HAP-1 (cell line): Measurements from ENCODE around the gene METTL9.
"Not testable (repeated sequence)": the region's sequence is repeated elsewhere in the genome, so short reads cannot be mapped to it uniquely, and the experiment has no call there.

Source experiments
- DNase-seq, 2 experiments: peaks; one replicate each; pipeline ENCODE4 v3.0.0-alpha.2; 2016 to 2020; ENCODE audit warnings: low spot score in 2 of 2
- H3K27me3 ChIP-seq: fragments of 250-450 bp; sonication (Bioruptor Pico); 2 replicates; pipeline ENCODE4 v1.5.1; 2020; ENCODE audit warnings: low read depth, mild to moderate bottlenecking, moderate library complexity
- H3K36me3 ChIP-seq: fragments of 250-450 bp; sonication (Bioruptor Pico); replicated peaks from 2 replicates; pipeline ENCODE4 v1.5.1; 2020; ENCODE audit warnings: mild to moderate bottlenecking
- H3K4me1 ChIP-seq: fragments of 250-450 bp; sonication (Bioruptor Pico); 2 replicates; pipeline ENCODE4 v1.5.1; 2020; ENCODE audit warnings: mild to moderate bottlenecking
- H3K4me3 ChIP-seq: fragments of 250-450 bp; sonication (Bioruptor Pico); 2 replicates; pipeline ENCODE4 v1.5.1; 2020; ENCODE audit warnings: mild to moderate bottlenecking, moderate library complexity
- H3K9me3 ChIP-seq: fragments of 250-450 bp; sonication (Bioruptor Pico); 2 replicates; pipeline ENCODE4 v1.5.1; 2020; ENCODE audit warnings: mild to moderate bottlenecking, moderate library complexity
- in situ Hi-C: fragments of 300-500 bp; cut with MboI; formaldehyde crosslinking; loops from 3 replicates; pipeline ENCODE4 v1.14.3; 2020; ENCODE audit warnings: low sequenced_read_pairs, inconsistent platforms, mixed read lengths

The METTL9 gene

DNA sequence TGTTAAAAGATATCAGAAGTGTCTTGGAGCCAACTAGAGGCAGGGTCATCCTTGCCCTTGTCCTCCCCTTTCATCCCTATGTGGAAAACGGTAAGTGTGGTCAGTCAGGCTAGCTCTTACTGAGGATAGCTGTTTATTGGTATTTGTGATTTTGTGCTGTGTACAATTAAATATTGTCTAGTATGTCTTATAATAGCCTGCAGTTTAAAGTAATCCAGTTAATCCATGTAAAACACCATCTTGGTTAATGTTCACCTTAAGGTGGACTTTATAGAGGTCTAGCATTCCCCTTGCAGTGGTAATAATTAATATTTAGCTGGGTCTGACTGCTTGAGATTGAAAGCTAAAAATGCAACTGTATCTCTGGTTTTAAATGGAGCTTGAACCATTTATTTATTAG, 25.6 kb downstream of the METTL9 start:
- Histone ChIP-seq H3K4me1 (peaks cover 9% of the 10 kb centered on the region; the same call in 1 of the 2 replicates), H3K27me3 (no peaks in the 10 kb centered on the region), H3K36me3 (peaks cover 26% of the 10 kb centered on the region), H3K4me3 (no peak overlapping the region), H3K9me3 (no peaks in the 10 kb centered on the region)
- DNase-seq: no peak
- in situ Hi-C loops: no loop called here

DNA sequence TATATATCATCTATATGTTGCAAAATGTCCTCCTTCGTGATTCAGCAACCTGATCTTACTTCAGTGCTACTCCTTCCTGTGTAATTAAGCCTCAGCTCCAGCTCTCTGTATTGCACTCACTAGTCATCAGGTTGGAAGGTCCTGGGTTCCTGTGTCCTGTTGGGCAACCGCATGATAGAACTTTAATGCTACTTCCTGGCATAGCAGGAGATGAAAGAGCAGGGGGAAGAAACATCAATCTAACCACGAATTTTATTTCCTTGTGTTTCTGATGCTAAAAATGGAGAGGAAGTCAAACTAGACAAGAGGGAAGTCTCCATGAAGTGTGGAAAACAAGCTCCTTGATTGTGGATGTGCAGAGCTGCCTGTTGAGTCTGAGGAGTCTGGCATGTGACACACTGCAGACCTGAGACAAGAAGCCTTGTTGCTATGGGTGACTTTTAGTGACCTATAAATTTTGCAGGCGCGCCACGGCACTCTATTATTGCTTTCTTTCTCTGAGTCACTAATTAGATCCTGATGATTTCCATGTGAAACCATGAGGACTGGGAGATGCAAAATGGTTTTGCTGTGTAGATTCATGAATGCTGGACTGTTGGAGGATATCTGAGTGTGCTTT, 27.4 kb downstream of the METTL9 start:
- Histone ChIP-seq H3K4me3 (no peak overlapping the region), H3K27me3 (no peaks in the 10 kb centered on the region), H3K36me3 (peaks cover 26% of the 10 kb centered on the region), H3K9me3 (no peaks in the 10 kb centered on the region), H3K4me1 (peaks cover 9% of the 10 kb centered on the region; the same call in 1 of the 2 replicates)
- in situ Hi-C loops: no loop called here
- no peak for DNase-seq

DNA sequence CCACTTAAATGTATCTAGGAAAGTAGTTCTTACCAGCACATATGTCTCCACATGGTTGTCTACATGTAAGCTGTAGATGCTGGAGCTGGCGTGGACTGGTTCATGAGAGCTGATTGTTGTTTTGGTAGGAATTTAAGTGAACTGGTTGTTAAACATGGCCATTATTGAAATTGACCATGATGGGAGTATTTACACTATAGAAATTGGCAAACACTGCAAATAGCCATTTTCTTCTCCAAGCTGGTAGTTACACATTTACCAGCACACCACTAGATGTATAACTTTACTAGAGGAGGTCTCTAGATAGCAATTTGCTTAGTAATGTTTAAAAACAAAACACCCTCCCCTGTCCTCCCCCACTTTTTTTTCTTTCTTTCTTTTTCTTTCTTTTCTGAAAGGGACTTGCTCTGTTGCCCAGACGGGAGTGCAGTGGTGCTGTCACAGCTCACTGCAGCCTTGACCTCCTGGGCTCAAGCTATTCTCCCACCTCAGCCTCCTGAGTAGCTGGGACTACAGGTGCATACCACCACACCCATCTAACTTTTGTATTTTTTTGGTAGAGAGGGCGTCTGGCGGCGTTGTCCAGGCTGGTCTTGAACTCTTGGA, 28.8 kb downstream of the METTL9 start:
- Histone ChIP-seq H3K4me1 (0 out of 2 replicates have a peak, but pooled peaks cover 2% of the 10 kb centered on the region), H3K36me3 (peaks cover 23% of the 10 kb centered on the region), H3K27me3 (no peaks in the 10 kb centered on the region), H3K9me3 (no peaks in the 10 kb centered on the region), H3K4me3 (no peak overlapping the region)
- in situ Hi-C loops: no loop called here
- no peak for DNase-seq

DNA sequence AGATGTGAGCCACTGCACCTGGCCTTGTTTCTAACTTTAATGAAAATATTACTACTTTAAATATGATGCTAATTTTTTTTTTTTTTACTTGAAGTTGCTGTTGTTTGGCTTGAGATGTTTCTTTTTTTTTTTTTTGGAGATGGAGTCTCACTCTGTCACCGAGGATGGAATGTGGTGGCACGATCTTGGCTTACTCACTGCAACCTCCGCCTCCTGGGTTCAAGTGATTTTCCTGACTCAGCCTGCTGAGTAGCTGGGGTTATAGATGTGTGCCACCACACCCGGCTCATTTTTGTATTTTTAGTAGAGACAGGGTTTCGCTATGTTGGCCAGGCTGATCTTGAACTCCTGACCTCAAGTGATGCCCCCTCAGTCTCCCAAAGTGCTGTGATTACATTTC, 29.4 kb downstream of the METTL9 start:
- no peak for DNase-seq
- Histone ChIP-seq H3K4me3 (no peak overlapping the region), H3K27me3 (no peaks in the 10 kb centered on the region), H3K9me3 (no peaks in the 10 kb centered on the region), H3K36me3 (peaks cover 20% of the 10 kb centered on the region), H3K4me1 (no peaks in the 10 kb centered on the region)
- in situ Hi-C loops: no loop called here

DNA sequence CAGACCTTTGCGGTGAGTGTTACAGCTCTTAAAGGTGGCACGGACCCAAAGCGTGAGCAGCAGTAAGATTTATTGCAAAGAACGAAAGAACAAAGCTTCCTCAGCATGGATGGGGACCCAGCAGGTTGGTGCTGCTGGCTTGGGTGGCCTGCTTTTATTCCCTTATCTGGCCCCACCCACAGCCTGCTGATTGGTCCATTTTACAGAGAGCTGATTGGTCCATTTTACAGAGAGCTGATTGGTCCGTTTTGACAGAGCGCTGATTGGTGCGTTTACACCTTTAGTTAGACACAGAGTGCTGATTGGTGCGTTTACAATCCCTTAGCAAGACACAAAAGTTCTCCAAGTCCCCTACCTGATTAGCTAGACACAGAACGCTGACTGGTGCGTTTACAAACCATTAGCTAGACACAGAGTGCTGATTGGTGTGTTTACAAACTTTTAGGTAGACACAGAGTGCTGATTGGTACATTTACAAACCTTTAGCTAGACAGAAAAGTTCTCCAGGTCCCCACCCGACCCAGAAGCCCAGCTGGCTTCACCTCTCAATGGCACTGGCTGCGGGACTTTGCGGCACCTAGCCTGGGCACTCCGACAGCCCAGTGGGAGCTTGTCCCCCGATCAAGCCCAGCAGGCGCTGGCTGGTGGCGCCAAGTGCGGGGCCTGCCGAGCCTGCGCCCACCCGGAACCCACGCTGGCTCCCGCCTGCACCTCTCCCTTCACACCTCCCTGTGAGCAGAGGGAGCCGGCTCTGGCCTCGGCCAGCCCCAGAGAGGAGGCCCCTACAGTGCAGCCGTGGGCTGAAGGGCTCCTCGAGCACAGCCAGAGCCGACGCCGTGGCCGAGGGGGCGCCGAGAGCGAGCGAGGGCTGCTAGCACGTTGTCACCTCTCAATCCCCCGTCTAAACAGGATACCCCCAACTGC, 30.5 kb downstream of the METTL9 start:
- peaks cover 18% of the 10 kb centered on the region for H3K36me3 ChIP-seq
- DNase-seq, H3K4me1 ChIP-seq, H3K27me3 ChIP-seq, in situ Hi-C loops, H3K4me3 ChIP-seq, H3K9me3 ChIP-seq: not testable (repeated sequence)

DNA sequence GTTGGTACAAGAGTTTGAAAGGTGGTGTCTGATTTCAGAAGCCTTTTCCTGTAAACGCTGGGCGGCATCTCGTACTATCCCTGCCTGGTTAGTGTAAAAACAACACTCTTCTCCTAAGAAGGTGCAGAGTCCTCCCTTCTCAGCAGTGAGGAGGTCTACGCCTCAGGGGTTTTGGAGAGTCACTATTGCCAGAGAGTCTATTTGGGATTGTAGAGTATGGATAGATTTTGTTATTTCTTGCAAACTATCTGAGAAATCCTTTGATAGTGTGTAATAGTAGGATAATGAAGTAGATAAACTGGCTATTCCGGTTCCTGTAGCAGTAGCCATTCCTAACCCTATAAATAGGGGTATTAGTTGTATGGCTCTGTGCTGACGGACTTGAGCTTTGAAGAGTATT, 31.5 kb downstream of the METTL9 start:
- DNase-seq, H3K4me1 ChIP-seq, H3K27me3 ChIP-seq, H3K9me3 ChIP-seq, in situ Hi-C loops, H3K4me3 ChIP-seq: not testable (repeated sequence)
- peaks cover 11% of the 10 kb centered on the region for H3K36me3 ChIP-seq

DNA sequence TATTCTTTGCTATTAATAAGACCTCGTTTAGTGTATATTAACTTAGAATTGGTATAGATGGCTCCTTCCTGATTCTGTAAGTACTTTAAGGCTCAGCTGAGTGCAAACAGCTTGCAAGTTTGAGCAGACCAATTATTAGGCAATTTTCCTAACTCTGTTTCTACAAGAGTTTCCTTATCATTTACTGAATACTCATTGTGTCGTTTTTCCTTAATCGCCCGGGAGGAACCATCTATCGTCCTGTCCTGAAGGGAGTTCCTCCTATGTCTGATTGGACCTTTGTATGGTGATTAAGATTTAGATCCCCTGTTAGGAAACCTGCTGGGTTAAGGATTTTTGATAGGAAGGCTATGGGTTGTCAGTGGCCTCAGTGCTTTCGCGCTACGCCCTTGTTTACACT, 32.0 kb downstream of the METTL9 start:
- H3K9me3 ChIP-seq, H3K4me3 ChIP-seq, H3K4me1 ChIP-seq, H3K27me3 ChIP-seq, DNase-seq, in situ Hi-C loops: not testable (repeated sequence)
- peaks cover 11% of the 10 kb centered on the region for H3K36me3 ChIP-seq

DNA sequence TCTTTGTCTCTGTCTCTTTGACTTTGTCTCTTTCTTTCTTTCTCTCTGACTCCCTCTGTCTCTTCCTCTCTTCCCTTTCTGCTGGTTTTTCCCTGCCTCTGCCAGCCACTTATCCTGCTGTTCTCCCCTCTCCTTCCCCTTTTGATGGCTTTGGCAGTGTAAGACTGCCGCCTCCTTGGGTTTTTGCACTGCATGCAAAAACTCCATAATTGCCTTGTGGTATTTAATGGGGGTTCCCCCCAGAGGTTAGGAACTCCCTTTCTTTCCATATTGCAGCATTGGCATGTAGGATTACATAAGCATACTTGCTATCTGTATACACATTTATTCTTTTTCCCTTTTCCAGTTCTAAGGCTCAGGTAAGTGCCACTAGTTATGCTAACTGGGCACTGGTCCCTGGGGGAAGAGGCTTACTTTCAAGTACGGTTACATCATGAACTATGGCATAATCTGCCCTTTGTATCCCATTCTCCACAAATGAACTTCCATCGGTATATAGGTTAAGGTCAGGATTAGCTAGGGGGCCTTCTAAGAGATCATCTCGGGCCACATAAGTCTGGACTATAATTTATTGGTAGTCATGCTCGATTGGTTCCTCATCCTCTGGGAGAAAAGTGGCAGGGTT, 32.7 kb downstream of the METTL9 start:
- peaks cover 11% of the 10 kb centered on the region for H3K36me3 ChIP-seq
- DNase-seq, in situ Hi-C loops, H3K9me3 ChIP-seq, H3K27me3 ChIP-seq, H3K4me1 ChIP-seq, H3K4me3 ChIP-seq: not testable (repeated sequence)

DNA sequence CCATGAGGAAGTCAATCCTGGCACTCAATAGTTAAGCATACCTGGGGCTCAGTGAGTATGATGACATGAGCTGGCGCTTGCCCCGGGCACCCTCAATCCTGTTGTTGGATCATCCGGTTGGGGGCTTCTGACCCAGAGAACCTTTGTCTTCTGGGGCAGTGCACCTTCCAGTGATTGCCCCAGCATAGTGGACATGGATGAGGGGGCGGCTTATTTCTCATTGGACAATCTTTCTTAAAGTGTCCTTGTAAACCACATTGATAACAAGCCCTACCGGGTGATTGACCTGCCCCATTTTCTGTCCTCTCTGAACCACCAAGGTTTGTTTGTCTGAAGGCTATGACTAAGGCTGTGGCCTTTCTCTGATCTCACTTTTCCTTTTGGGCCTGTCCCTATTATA, 34.8 kb downstream of the METTL9 start:
- in situ Hi-C loops: no loop called here
- H3K36me3 ChIP-seq: peaks cover 5% of the 10 kb centered on the region
- no peaks in the 10 kb centered on the region for H3K4me1 ChIP-seq
- no peaks in the 10 kb centered on the region for H3K9me3 ChIP-seq
- H3K27me3 ChIP-seq: no peaks in the 10 kb centered on the region
- no peak overlapping the region for H3K4me3 ChIP-seq
- DNase-seq: no peak

DNA sequence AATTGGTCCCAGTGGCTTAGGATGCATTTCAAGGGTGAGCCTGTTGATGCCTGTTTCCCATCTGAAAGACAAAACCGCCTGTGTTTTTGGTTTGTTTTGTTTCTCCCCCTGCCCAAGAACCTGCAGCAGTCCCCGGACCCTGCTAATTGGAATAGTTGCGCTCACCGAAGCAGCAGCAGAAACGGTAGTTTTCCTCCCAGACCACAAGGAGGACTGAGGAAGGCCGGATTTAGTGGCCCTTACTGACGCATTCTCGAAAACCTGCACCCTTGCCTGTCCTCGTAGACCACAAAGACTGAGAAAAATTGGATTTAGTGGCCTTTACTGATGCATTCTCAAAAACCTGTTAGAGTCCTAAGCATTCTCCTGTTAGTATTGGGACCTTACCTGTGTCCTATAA, 36.3 kb downstream of the METTL9 start:
- H3K36me3 ChIP-seq, H3K27me3 ChIP-seq, in situ Hi-C loops, DNase-seq, H3K4me3 ChIP-seq, H3K4me1 ChIP-seq, H3K9me3 ChIP-seq: not testable (repeated sequence)

DNA sequence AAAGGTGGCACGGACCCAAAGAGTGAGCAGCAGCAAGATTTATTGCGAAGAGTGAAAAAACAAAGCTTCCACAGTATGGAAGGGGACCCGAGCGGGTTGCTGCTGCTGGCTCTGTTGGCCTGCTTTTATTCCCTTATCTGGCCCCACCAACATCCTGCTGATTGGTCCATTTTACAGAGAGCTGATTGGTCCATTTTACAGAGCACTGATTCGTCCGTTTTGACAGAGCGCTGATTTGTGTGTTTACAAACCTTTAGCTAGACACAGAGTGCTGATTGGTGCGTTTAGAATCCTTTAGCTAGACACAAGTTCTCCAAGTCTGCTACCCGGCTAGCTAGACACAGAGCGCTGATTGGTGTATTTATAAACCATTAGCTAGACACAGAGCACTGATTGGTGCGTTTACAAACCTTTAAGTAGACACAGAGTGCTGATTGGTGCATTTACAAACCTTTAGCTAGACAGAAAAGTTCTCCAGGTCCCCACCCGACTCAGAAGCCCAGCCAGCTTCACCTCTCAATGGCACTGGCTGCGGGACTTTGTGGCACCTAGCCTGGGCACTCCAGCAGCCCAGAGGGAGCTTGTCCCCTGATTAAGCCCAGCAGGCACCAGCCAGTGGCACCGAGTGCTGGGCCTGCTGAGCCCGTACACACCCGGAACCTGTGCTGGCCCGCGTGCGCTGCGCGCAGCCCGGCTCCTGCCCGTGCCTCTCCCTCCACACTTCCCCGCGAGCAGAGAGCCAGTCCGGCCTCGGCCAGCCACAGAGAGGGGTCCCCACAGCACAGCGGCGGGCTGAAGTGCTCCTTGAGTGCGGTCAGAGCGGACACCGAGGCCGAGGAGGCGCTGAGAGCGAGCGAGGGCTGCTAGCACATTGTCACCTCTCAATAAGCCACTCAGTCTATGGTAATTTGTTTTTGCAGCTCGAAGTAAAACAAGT, 37.9 kb downstream of the METTL9 start:
- Histone ChIP-seq H3K36me3 (no peaks in the 10 kb centered on the region; the same call in 1 of the 2 replicates), H3K9me3 (no peaks in the 10 kb centered on the region), H3K27me3 (no peaks in the 10 kb centered on the region), H3K4me1 (no peaks in the 10 kb centered on the region; the same call in 1 of the 2 replicates), H3K4me3 (no peak overlapping the region)
- in situ Hi-C loops: no loop called here
- DNase-seq: no peak

DNA sequence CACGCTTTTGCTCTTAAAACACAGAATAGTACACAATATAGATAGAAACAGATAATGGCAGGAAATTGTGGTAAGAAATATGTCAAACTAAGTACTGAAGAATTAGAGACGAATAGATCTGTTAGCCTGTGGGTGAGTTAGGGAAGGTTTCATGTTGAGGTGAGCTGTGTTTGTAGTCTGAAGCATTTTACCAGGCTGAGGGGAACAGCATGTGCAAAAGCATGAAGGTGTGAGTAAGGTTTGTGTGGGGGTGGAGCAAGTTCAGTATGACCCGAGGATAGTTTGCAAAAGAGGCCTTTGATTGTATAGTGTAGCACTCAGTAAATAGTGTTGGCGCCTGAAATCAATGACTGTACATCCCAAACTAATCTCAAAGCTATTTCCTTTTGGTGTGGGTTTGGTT, 39.2 kb downstream of the METTL9 start:
- no peak for DNase-seq
- no peaks in the 10 kb centered on the region for H3K36me3 ChIP-seq
- peaks cover 3% of the 10 kb centered on the region; the same call in 1 of the 2 replicates for H3K4me1 ChIP-seq
- in situ Hi-C loops: no loop called here
- H3K4me3 ChIP-seq: no peak overlapping the region
- no peaks in the 10 kb centered on the region for H3K9me3 ChIP-seq
- H3K27me3 ChIP-seq: no peaks in the 10 kb centered on the region

DNA sequence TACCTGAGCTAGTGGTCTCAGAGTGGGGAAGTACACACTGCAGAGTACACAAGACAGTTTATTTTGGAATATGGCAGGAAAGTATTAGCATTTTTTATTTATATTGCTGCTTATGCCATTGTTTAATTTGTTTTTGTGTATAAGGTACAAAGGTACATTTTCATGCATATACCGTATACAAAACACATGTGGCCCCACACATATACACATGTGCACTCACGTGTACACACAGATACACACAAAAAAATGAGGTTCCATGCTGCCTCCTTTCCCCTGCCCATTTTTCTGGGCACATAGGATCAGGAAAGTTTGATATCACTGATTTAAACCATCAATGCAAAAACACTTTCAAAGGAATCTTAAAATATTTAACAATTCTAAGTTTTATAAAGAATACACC, 40.1 kb downstream of the METTL9 start:
- no peak for DNase-seq
- no peaks in the 10 kb centered on the region for H3K36me3 ChIP-seq
- peaks cover 3% of the 10 kb centered on the region; the same call in 1 of the 2 replicates for H3K4me1 ChIP-seq
- no peaks in the 10 kb centered on the region for H3K9me3 ChIP-seq
- in situ Hi-C loops: no loop called here
- no peaks in the 10 kb centered on the region for H3K27me3 ChIP-seq
- no peak overlapping the region for H3K4me3 ChIP-seq
